Measurements from ENCODE around the gene FAM240A.

- TF ChIP-seq CTCF (IDR thresholded peaks at IDR 0.05), result no peak
- TF ChIP-seq EZH2 (IDR thresholded peaks at IDR 0.05; ENCODE audit: borderline replicate concordance, insufficient read depth, low read depth, low read length, poor library complexity, severe bottlenecking), result no peak
These were observed 53.6 kb downstream of the FAM240A start for GRCh38 chr3:46665763-46666452.

Data from B cell (primary cell).